ENCODE data around the gene RPL12.

The RPL12 gene

GRCh38 chr9:127402401-127403090 lies 48.7 kb downstream of the RPL12 start:
- no peak for DNase-seq

- DNase-seq = no peak
Observed at GRCh38 chr9:127399736-127400269, 51.4 kb downstream of the RPL12 start.

- DNase-seq = no peak
Observed at GRCh38 chr9:127398715-127399400, 52.3 kb downstream of the RPL12 start.

GRCh38 chr9:127398275-127398647 lies 52.9 kb downstream of the RPL12 start:
- no peak for DNase-seq
